Neural cell (in vitro differentiated cells): ENCODE measurements around the gene FSD2.

Source experiments
- EP300 ChIP-seq: fragments of 450-650 bp; conservative IDR thresholded peaks from 2 replicates; pipeline ENCODE4 v1.6.1; 2014; ENCODE audit warnings: antibody characterized with exemption, mild to moderate bottlenecking, moderate library complexity; ENCODE audit not compliant: poor library complexity, severe bottlenecking
- EZH2 ChIP-seq: fragments of 200-600, 300-800 bp; shearing (Covaris generic), sonication (generic); IDR thresholded peaks from 2 replicates; pipeline ENCODE4 v1.6.1; 2014; ENCODE audit warnings: antibody characterized with exemption, low read length, borderline replicate concordance, mild to moderate bottlenecking; ENCODE audit not compliant: insufficient read depth, poor library complexity, severe bottlenecking
- TF ChIP-seq, protein P1 (sequence below): fragments of 450-650 bp; IDR thresholded peaks from 2 replicates; pipeline ENCODE4 v1.5.1; 2014; ENCODE audit warnings: antibody characterized with exemption, mild to moderate bottlenecking, moderate library complexity; ENCODE audit not compliant: poor library complexity, severe bottlenecking

DNA sequence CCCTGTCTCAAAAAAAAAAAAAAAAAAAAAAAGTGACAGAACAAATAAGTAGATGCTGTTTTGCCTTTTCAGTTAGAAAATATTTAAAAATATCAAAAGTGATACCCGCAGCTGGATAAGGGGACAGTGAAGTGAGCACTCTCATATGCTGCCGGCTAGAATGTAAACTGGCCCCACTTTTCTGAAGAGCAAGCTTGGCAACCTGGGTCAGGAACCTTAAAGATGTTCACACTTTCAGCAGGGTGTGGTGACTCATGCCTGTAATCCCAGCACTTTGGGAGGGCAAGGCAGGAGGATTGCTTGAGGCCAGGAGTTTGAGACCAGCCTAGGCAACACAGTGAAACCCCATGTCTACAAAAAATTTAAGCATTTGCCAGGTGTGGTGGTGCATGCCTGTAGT, 17.4 kb downstream of the FSD2 start:
- TF ChIP-seq, protein P1, sequence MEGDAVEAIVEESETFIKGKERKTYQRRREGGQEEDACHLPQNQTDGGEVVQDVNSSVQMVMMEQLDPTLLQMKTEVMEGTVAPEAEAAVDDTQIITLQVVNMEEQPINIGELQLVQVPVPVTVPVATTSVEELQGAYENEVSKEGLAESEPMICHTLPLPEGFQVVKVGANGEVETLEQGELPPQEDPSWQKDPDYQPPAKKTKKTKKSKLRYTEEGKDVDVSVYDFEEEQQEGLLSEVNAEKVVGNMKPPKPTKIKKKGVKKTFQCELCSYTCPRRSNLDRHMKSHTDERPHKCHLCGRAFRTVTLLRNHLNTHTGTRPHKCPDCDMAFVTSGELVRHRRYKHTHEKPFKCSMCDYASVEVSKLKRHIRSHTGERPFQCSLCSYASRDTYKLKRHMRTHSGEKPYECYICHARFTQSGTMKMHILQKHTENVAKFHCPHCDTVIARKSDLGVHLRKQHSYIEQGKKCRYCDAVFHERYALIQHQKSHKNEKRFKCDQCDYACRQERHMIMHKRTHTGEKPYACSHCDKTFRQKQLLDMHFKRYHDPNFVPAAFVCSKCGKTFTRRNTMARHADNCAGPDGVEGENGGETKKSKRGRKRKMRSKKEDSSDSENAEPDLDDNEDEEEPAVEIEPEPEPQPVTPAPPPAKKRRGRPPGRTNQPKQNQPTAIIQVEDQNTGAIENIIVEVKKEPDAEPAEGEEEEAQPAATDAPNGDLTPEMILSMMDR = no peak
- no peak for TF ChIP-seq EP300
- no peak for TF ChIP-seq EZH2
